Measurements from ENCODE around the gene KIR2DL3.
"Not testable (repeated sequence)": the region's sequence is repeated elsewhere in the genome, so short reads cannot be mapped to it uniquely, and the experiment has no call there.

DNA sequence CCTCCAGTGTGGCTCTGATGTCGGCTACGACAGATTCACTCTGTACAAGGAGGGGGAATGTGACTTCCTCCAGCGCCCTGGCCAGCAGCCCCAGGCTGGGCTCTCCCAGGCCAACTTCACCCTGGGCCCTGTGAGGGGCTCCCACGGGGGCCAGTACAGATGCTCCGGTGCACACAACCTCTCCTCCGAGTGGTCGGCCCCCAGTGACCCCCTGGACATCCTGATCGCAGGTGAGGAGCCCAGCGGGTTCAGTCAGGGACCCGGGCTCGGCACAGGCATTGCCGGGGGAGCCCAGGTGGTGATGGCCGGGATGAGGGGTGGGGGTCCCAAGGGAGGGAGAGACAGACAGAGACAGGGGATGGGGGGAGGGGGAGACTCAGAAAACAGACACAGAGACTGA, 40.6 kb upstream of the KIR2DL3 start:
- not testable (repeated sequence) for TF ChIP-seq EZH2 (IDR thresholded peaks at IDR 0.05; ENCODE audit: borderline replicate concordance); CTCF (IDR thresholded peaks at IDR 0.05; ENCODE audit: poor library complexity); EZH2phosphoT487 (IDR thresholded peaks at IDR 0.05; ENCODE audit: low read depth, severe bottlenecking, unreplicated experiment)
